GM18519 (cell line): ENCODE data around the gene MYO5B.
"Not testable (repeated sequence)": the region's sequence is repeated elsewhere in the genome, so short reads cannot be mapped to it uniquely, and the experiment has no call there.

Experiments
- ATAC-seq: cut with Tn5 transposase; IDR thresholded peaks from one replicate; pipeline ENCODE4 v1.9.1; 2021; ENCODE audit warnings: mild to moderate bottlenecking, moderate library complexity; ENCODE audit not compliant: unreplicated experiment, low FRiP score

Gene MYO5B

DNA sequence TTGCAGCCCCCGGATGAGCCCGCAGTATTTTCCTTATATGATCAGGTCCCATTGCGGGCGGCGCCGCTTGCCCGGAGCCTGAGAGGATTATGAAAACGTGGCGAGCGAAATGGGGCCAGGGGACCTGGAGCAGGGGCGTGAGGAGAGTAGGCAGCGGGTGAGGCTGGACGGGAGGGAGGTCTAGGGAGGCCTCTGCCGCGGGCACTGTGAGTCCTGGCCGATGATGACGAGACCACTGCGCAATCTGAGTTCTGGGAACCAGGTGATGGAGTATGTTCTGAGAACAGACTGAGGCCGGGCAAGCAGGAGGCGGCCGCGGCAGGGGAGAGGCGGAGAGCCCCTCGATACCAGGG, 380.8 kb downstream of the MYO5B start:
- ATAC-seq, result peak; percentile 9

- peak; percentile 66 for ATAC-seq
Measured at GRCh38 chr18:49813319-49814146, 381.4 kb downstream of the MYO5B start, which contains the start of gene ACAA2. TSS of gene ACAA2 (minus strand) at chr18:49813533. CDS start at chr18:49813484, 49 bp downstream.

GRCh38 chr18:49813069-49813318, 382.0 kb downstream of the MYO5B start:
- ATAC-seq, result peak; percentile 18

- no peak for ATAC-seq
Measured at GRCh38 chr18:49812286-49813068, 382.5 kb downstream of the MYO5B start.

- ATAC-seq, result no peak
Measured at GRCh38 chr18:49811151-49811938, 383.6 kb downstream of the MYO5B start.

GRCh38 chr18:49808553-49809191, 386.3 kb downstream of the MYO5B start:
- not testable (repeated sequence) for ATAC-seq

DNA sequence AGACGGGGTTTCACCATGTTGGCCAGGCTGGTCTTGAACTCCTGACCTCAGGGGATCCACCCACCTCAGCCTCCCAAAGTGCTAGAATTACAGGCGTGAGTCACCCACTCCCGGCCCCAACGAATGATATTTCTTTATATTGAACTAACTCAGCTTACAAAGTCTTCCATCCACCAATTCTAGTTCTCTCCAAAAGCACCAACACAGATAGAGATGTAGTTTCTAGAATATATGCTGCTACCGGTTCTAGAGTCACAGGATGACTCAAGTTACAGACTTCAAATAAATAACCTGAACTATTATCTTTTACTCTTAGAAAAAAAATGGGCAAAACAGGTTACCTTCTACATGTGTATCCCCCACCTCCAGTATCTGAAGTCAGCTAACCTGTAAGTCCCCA, 390.9 kb downstream of the MYO5B start:
- no peak for ATAC-seq

GRCh38 chr18:49802623-49803022, 392.3 kb downstream of the MYO5B start:
- no peak for ATAC-seq

DNA sequence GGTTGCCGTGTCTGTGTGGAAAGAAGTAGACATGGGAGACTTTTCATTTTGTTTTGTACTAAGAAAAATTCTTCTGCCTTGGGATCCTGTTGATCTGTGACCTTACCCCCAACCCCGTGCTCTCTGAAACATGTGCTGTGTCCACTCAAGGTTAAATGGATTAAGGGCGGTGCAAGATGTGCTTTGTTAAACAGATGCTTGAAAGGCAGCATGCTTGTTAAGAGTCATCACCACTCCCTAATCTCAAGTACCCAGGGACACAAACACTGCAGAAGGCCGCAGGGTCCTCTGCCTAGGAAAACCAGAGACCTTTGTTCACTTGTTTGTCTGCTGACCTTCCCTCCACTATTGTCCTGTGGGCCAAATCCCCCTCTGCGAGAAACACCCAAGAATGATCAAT, 394.5 kb downstream of the MYO5B start:
- not testable (repeated sequence) for ATAC-seq

DNA sequence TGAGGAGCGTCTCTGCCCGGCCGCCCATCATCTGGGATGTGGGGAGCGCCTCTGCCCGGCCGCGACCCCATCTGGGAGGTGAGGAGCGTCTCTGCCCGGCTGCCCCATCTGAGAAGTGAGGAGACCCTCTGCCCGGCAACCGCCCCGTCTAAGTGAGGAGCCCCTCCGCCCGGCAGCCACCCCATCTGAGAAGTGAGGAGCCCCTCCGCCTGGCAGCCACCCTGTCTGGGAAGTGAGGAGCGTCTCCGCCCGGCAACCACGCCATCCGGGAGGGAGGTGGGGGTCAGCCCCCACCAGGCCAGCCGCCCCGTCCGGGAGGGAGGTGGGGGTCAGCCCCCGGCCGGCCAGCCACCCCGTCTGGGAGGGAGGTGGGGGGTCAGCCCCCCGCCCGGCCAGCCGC, 395.1 kb downstream of the MYO5B start:
- ATAC-seq, result not testable (repeated sequence)

- no peak for ATAC-seq
Measured at GRCh38 chr18:49798001-49798400, 396.9 kb downstream of the MYO5B start.

DNA sequence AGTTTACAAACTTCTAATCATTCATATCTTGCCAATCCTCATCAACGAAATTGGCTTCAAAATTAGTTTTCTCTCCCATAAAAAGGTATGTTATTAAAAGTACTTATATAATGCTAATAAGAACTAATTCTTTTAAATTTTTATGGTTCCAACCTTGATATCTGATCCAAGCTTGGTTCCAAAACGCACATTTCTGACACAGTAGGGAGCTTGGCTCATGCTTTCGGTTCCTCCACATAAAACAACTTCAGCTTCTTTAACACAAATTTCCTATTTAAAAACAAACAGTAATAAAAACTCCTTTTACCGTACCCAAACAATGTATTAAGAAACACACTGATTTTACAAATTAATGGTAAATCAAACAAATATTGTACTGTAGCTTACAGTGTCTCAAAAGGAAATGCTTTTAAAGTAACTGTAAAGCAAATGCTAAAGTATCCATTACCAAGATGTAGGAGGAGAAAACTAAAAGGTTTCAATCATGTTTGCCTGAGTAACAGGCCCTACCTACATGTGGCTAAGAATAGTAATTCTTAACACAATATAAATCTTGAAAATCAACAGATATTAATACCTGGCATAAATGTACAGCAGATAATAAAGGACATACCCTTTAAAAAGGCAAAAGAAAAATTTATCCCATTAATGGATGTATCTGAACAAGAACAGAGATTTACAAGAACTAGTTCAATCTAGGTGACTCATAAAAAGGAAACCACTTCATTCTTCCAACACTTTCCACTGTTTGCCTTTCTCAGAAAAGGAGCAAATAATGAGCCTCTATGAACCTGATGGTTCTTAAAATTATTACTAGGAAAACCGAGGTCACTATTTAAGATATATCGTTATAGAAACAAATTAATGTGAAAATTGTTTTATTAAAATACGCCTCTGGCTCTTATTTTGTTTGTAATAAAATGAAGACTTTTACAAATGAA, 399.1 kb downstream of the MYO5B start:
- no peak for ATAC-seq

DNA sequence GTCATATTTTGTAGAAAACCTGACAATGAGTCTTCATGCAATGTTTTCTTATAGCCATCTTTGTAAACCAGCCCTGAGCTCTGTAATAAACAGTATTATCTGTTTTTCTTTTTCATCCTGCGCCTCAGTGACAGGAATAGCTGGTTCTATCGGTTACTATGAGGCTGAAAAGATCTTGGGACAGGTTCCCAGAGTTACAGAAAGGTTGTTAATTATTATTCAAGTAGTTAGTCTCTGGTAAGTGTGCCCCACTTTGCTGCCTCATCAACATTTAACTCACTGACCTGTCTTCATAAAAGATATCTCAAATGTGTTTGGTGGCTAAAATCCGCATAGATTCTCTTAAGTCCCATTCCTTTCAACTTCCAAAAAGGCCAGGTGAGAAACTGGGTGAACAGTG, 400.2 kb downstream of the MYO5B start:
- ATAC-seq, result no peak

- not testable (repeated sequence) for ATAC-seq
Measured at GRCh38 chr18:49789560-49790134, 405.3 kb downstream of the MYO5B start.

- peak; percentile 60 for ATAC-seq
Measured at GRCh38 chr18:49788327-49788898, 406.5 kb downstream of the MYO5B start.

DNA sequence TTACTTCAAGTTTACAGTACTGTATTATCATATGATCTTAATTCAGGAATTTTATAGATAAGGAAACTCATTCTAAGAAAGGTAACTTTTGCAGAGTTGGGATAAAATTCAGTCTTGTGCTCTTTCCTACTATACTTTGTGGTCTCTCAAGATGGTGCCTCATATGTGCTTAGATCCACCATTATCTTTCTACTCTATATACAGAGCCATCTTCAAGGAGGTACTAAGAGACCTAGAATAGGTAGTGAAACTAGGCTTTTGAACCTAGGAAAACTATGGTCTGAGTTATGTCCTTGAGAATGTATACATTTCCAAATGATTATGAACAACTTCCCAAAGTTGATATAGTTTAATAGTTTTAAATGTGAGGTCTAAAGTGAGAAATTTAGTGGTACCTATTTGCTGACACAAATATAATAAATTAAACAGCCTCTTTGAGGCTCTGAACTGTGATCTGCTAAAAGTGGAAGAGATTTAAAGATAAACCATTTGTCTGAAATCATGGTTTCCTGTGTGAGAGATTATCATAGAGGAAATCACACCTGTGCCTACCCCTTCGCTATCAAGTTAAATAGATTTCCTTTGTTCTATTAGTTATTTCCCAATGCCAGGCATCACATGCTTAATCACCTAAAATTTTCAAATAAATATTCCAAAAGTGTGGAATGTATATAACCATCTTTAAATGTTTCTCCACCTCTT, 408.8 kb downstream of the MYO5B start:
- ATAC-seq, result no peak

DNA sequence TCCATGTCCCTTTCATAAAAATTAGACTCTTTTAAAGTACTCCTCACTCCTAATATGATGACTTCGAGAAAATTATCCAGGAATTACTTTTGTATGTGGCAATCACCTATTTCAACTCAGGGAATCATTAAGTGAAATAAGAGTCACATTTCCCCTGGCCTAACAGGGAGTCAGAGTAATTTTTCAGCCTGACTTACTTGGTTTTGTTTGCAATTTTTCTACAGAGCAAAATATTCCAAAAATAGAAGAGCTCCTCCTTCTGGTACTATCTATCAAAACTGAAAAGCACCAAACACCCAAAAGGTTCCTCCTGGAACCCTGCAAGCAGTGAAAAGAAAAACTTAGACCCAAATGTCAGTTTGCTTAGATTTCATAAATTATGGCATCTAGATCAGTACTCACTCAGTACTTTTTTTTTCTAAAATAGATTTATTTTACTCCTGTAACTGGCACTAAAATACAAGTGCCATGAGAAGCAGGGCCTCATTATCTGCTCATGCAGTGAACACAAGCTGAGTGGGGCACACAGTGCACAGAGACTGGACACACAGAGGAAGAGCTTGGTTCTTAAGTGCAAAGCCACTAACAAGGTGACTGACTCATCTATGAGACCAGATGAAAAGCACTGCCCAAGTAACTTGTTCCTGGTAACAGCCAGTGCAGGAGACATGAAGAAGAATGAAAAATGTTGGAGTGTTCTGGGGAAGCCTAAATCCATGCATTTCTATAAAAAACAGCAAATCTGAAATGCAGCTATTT, 410.3 kb downstream of the MYO5B start:
- ATAC-seq, result no peak

GRCh38 chr18:49783631-49784030, 411.3 kb downstream of the MYO5B start:
- ATAC-seq, result not testable (repeated sequence)
